Trophoblast cell (in vitro differentiated cells and primary cell): ENCODE data around the gene AVL9.

Source experiments
- DNase-seq, 2 donors: peaks; one replicate each; pipeline ENCODE4 v3.0.0-alpha.2; 2016
- H2AFZ ChIP-seq: 2 replicates; pipeline ENCODE4 v1.6.1; 2013; ENCODE audit warnings: low read length, moderate library complexity, mild to moderate bottlenecking; ENCODE audit not compliant: insufficient read depth, poor library complexity
- H2AK5ac ChIP-seq: 2 replicates; pipeline ENCODE4 v1.6.1; 2013; ENCODE audit warnings: mild to moderate bottlenecking, low read length
- H2BK120ac ChIP-seq: 2 replicates; pipeline ENCODE4 v1.6.1; 2013; ENCODE audit warnings: low read length, mild to moderate bottlenecking, moderate library complexity; ENCODE audit not compliant: insufficient read depth, poor library complexity
- H2BK12ac ChIP-seq: 2 replicates; pipeline ENCODE4 v1.6.1; 2013; ENCODE audit warnings: mild to moderate bottlenecking, low read length, moderate library complexity
- H2BK5ac ChIP-seq: 2 replicates; pipeline ENCODE4 v1.6.1; 2013; ENCODE audit warnings: low read length, low read depth, moderate library complexity, mild to moderate bottlenecking; ENCODE audit not compliant: poor library complexity
- H3K14ac ChIP-seq: 2 replicates; pipeline ENCODE4 v1.6.1; 2013; ENCODE audit warnings: mild to moderate bottlenecking, low read length
- H3K18ac ChIP-seq: 2 replicates; pipeline ENCODE4 v1.6.1; 2013; ENCODE audit warnings: mild to moderate bottlenecking, low read length
- H3K23ac ChIP-seq: 2 replicates; pipeline ENCODE4 v1.6.1; 2013; ENCODE audit warnings: low read length
- H3K27ac ChIP-seq: 2 replicates; pipeline ENCODE4 v1.5.1; 2013; ENCODE audit warnings: low read depth, mild to moderate bottlenecking, inconsistent platforms, low read length, moderate library complexity
- H3K27me3 ChIP-seq: 2 replicates; pipeline ENCODE4 v1.6.1; 2013; ENCODE audit warnings: inconsistent platforms, mild to moderate bottlenecking, low read length, moderate library complexity; ENCODE audit not compliant: insufficient read depth
- H3K36me3 ChIP-seq, 2 experiments: 1 replicate in 1 of 2; 2 replicates in 1 of 2; pipeline ENCODE4 v1.6.1; 2013; ENCODE audit warnings: low read length in 2 of 2, mild to moderate bottlenecking in 2 of 2, moderate library complexity in 1 of 2; ENCODE audit not compliant: insufficient read depth in 2 of 2, control insufficient read depth in 1 of 2
- H3K4ac ChIP-seq: 2 replicates; pipeline ENCODE4 v1.6.1; 2013; ENCODE audit warnings: low read depth, mild to moderate bottlenecking, low read length, moderate library complexity
- H3K4me1 ChIP-seq, 2 experiments: 1 replicate in 1 of 2; 2 replicates in 1 of 2; pipeline ENCODE4 v1.6.1; 2013; ENCODE audit warnings: low read length in 2 of 2, mild to moderate bottlenecking in 2 of 2, moderate library complexity in 1 of 2; ENCODE audit not compliant: insufficient read depth in 2 of 2, control insufficient read depth in 1 of 2
- H3K4me2 ChIP-seq: 2 replicates; pipeline ENCODE4 v1.6.1; 2013; ENCODE audit warnings: inconsistent platforms, mild to moderate bottlenecking, low read length, moderate library complexity
- H3K4me3 ChIP-seq: 2 replicates; pipeline ENCODE4 v1.5.1; 2013; ENCODE audit warnings: mild to moderate bottlenecking, low read depth, low read length, inconsistent platforms
- H3K79me1 ChIP-seq: one replicate; pipeline ENCODE4 v1.6.1; 2013; ENCODE audit warnings: low read length
- H3K79me2 ChIP-seq: 2 replicates; pipeline ENCODE4 v1.6.1; 2013; ENCODE audit warnings: low read length, mild to moderate bottlenecking; ENCODE audit not compliant: control insufficient read depth, insufficient read depth, poor library complexity
- H3K9ac ChIP-seq: 2 replicates; pipeline ENCODE4 v1.6.1; 2013; ENCODE audit warnings: mild to moderate bottlenecking, low read length
- H3K9me3 ChIP-seq: 2 replicates; pipeline ENCODE4 v1.6.1; 2013; ENCODE audit warnings: low read depth, mild to moderate bottlenecking, control low read depth, inconsistent platforms, low read length; ENCODE audit not compliant: insufficient read depth
- H4K12ac ChIP-seq: 2 replicates; pipeline ENCODE4 v1.6.1; 2013; ENCODE audit warnings: low read depth, mild to moderate bottlenecking, low read length, moderate library complexity
- H4K8ac ChIP-seq: 2 replicates; pipeline ENCODE4 v1.6.1; 2013; ENCODE audit warnings: low read depth, mild to moderate bottlenecking, low read length, moderate library complexity
- H4K91ac ChIP-seq: one replicate; pipeline ENCODE4 v1.6.1; 2013; ENCODE audit warnings: low read depth, mild to moderate bottlenecking, low read length, moderate library complexity
- WGBS: extraction: QIAGEN DNeasy Blood & Tissue Kit; methylation state at CpG from one replicate; pipeline ENCODE4 v1.1.7; 2013; ENCODE audit warnings: missing lambda C conversion rate; ENCODE audit not compliant: insufficient read length, insufficient coverage; ENCODE audit errors: extremely low coverage; 5-methylcytosine and 5-hydroxymethylcytosine counted together

Gene AVL9

DNA sequence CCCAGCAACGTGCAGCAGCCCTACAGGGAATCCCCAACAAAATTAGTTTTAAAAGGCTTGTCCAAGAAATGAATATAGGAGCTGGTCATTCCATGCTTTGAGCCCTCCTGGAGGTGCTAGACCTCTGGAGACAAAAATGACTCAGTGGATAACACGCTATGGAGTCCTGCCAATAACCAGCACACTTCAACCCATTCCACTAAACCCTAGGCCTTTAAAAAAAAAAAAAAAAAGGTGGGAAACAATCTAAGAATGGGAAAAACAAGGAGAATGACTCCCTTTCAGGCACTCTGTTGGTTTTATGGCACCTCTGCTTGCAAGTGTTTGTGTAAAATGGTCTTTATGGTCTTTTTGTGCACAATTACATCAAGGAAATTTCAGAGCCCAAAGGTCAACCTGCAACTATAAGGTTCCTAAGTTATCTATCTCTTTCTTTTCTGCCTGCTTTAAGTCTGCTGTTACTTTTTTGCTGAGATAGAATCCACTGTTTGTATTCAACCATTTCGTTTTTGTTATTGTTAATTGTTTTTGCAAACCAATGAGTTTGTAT, 21.3 kb downstream of the AVL9 start:
- no peaks in the 10 kb centered on the region for H3K79me1 ChIP-seq
- no peak overlapping the region for H2BK5ac ChIP-seq
- H3K27ac ChIP-seq: no peak overlapping the region
- H3K18ac ChIP-seq: peak overlapping the region; percentile 35
- no peak overlapping the region for H3K14ac ChIP-seq
- DNase-seq: no peak
- no peak overlapping the region for H4K91ac ChIP-seq
- peaks cover 6 to 14% of the 10 kb centered on the region in 2 experiments for H3K36me3 ChIP-seq
- H2BK120ac ChIP-seq: no peak overlapping the region
- peak overlapping the region; percentile 27 for H3K4ac ChIP-seq
- no peak overlapping the region for H3K4me3 ChIP-seq
- WGBS: no CpG with 5 or more reads among the region's 3 CpGs
- no peak overlapping the region for H2AFZ ChIP-seq
- H3K4me1 ChIP-seq: peaks cover 0 to under 1% of the 10 kb centered on the region in 2 experiments
- no peak overlapping the region for H4K12ac ChIP-seq
- no peak overlapping the region for H2AK5ac ChIP-seq
- H3K9ac ChIP-seq: no peak overlapping the region
- H3K23ac ChIP-seq: no peak overlapping the region
- no peak overlapping the region for H2BK12ac ChIP-seq
- peaks cover 7% of the 10 kb centered on the region for H3K9me3 ChIP-seq
- H3K27me3 ChIP-seq: no peaks in the 10 kb centered on the region
- no peak overlapping the region for H3K4me2 ChIP-seq
- H4K8ac ChIP-seq: no peak overlapping the region
- H3K79me2 ChIP-seq: no peaks in the 10 kb centered on the region

DNA sequence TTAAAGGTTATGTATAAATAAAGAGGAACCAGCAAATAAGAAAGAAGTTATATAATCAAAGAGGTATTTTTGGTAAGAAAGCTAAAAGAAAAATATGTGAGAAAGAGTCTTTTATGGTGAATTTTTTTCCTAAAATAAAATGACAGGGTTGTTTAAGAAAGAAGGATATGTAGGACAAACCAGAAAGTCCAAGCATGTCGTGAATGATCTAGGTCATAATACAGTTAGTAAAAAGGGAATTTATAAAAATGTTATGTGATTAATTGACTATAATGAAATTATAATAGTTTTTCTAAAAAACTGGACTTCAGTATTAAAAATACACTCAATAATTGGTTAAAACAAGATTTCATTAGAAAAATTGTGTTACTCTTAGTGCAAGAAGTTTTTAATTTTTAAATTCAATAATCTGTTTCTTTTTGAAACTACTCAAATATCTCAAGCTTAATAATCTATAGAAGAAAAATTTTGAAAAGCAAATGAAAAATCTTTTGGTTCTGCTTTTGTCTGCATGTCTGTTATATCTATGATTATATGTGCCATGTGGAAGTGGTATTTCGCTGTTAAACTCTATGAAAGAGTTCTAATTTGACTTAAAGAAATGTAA, 23.3 kb downstream of the AVL9 start:
- peaks cover 10 to 16% of the 10 kb centered on the region in 2 experiments for H3K36me3 ChIP-seq
- no peak overlapping the region for H3K9ac ChIP-seq
- H3K79me1 ChIP-seq: no peaks in the 10 kb centered on the region
- no peak overlapping the region for H3K18ac ChIP-seq
- peaks cover 9% of the 10 kb centered on the region for H3K9me3 ChIP-seq
- no peaks in the 10 kb centered on the region for H3K79me2 ChIP-seq
- no peak overlapping the region for H3K4me3 ChIP-seq
- H3K23ac ChIP-seq: no peak overlapping the region
- no peak for DNase-seq
- no peak overlapping the region for H2AFZ ChIP-seq
- H3K4ac ChIP-seq: no peak overlapping the region
- no peak overlapping the region for H2BK5ac ChIP-seq
- no peak overlapping the region for H4K12ac ChIP-seq
- H3K27ac ChIP-seq: no peak overlapping the region
- H3K14ac ChIP-seq: no peak overlapping the region
- H2AK5ac ChIP-seq: no peak overlapping the region
- no peak overlapping the region for H2BK120ac ChIP-seq
- no peaks in the 10 kb centered on the region for H3K27me3 ChIP-seq
- H4K8ac ChIP-seq: no peak overlapping the region
- H3K4me1 ChIP-seq: no peaks in the 10 kb centered on the region
- H3K4me2 ChIP-seq: no peak overlapping the region
- whole genome bisulfite sequencing: no CpG with 5 or more reads among the region's 2 CpGs
- no peak overlapping the region for H2BK12ac ChIP-seq
- no peak overlapping the region for H4K91ac ChIP-seq

DNA sequence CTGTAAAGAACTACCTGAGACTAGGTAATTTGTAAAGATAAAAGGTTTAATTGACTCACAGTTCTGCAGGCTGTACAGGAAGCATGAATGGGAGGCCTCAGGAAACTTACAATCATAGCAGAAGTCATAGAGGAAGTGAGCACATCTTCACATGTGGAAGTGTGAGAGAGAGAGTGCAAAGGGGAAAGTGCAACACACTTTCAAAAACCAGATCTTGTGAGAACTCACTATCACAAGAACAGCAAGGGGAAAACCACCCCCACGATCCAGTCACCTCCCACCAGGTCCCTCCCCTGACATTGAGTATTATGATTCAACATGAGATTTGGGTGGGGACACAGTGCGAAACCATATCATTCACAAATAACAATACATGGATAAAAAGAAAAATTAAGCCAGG, 24.5 kb downstream of the AVL9 start:
- Histone ChIP-seq H3K36me3 (peaks cover 10 to 16% of the 10 kb centered on the region in 2 experiments), H4K91ac (no peak overlapping the region), H3K4ac (no peak overlapping the region), H3K27me3 (no peaks in the 10 kb centered on the region), H3K9ac (no peak overlapping the region), H3K4me1 (no peaks in the 10 kb centered on the region), H3K4me3 (no peak overlapping the region), H2BK5ac (no peak overlapping the region), H3K27ac (no peak overlapping the region), H3K9me3 (peaks cover 9% of the 10 kb centered on the region), H3K4me2 (no peak overlapping the region), H4K12ac (no peak overlapping the region), H3K14ac (no peak overlapping the region), H3K79me2 (no peaks in the 10 kb centered on the region), H2AK5ac (no peak overlapping the region), H2BK12ac (no peak overlapping the region), H3K18ac (no peak overlapping the region), H4K8ac (no peak overlapping the region), H3K23ac (no peak overlapping the region), H3K79me1 (no peaks in the 10 kb centered on the region), H2BK120ac (no peak overlapping the region), H2AFZ (no peak overlapping the region)
- WGBS: no CpG with 5 or more reads among the region's 2 CpGs
- DNase-seq: no peak

DNA sequence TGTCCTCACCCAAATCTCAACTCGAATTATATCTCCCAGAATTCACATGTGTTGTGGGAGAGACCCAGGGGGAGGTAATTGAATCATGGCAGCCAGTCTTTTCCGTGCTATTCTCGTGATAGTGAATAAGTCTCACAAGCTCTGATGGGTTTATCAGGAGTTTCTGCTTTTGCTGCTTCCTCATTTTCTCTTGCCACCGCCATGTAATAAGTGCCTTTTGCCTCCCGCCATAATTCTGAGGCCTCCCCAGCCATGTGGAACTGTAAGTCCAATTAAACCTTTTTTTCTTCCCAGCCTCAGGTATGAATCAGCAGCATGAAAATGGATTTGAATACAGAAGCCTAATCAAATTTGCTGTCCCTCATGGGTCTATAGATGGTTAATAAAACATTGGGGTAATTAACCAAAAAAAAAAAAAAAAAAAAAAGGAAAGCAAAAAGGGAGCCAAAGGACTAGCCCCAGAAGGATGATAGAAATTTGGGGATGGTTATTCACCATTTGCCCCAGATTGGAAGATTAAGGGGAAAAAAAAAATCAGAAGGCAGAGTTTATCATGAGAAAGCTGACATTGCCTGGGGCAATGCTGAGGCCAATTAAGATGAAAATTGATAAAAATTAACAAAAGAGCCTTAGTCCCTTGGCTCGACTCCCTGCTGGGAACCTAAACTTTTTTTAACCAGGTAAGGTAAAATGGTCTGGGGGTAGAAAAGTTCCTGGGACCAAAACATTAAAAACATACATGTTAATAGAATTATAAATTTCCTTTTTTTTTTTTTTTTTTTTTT, 27.6 kb downstream of the AVL9 start:
- Histone ChIP-seq H2AK5ac (no peak overlapping the region), H2BK120ac (no peak overlapping the region), H3K18ac (no peak overlapping the region), H3K4me2 (no peak overlapping the region), H3K9me3 (peaks cover 4% of the 10 kb centered on the region), H3K14ac (no peak overlapping the region), H2AFZ (no peak overlapping the region), H3K27me3 (no peaks in the 10 kb centered on the region), H2BK12ac (no peak overlapping the region), H3K79me1 (no peaks in the 10 kb centered on the region), H3K23ac (no peak overlapping the region), H2BK5ac (no peak overlapping the region), H3K4me3 (no peak overlapping the region), H3K9ac (no peak overlapping the region), H3K4me1 (no peaks in the 10 kb centered on the region), H4K91ac (no peak overlapping the region), H3K79me2 (no peaks in the 10 kb centered on the region), H4K8ac (no peak overlapping the region), H3K27ac (no peak overlapping the region), H3K4ac (no peak overlapping the region), H4K12ac (no peak overlapping the region), H3K36me3 (peaks cover 7 to 10% of the 10 kb centered on the region in 2 experiments)
- peak in 1 of 2 donors; percentile 57 for DNase-seq
- no CpG with 5 or more reads among the region's 6 CpGs for WGBS
